GM19193 (cell line): ENCODE data around the gene AGAP1.

ENCODE experiments used
- POLR2A ChIP-seq: IDR thresholded peaks from 4 replicates; pipeline ENCODE4 v1.6.1; 2011; ENCODE audit not compliant: insufficient read depth, insufficient read length; ENCODE audit errors: extremely low read depth

Gene AGAP1

DNA sequence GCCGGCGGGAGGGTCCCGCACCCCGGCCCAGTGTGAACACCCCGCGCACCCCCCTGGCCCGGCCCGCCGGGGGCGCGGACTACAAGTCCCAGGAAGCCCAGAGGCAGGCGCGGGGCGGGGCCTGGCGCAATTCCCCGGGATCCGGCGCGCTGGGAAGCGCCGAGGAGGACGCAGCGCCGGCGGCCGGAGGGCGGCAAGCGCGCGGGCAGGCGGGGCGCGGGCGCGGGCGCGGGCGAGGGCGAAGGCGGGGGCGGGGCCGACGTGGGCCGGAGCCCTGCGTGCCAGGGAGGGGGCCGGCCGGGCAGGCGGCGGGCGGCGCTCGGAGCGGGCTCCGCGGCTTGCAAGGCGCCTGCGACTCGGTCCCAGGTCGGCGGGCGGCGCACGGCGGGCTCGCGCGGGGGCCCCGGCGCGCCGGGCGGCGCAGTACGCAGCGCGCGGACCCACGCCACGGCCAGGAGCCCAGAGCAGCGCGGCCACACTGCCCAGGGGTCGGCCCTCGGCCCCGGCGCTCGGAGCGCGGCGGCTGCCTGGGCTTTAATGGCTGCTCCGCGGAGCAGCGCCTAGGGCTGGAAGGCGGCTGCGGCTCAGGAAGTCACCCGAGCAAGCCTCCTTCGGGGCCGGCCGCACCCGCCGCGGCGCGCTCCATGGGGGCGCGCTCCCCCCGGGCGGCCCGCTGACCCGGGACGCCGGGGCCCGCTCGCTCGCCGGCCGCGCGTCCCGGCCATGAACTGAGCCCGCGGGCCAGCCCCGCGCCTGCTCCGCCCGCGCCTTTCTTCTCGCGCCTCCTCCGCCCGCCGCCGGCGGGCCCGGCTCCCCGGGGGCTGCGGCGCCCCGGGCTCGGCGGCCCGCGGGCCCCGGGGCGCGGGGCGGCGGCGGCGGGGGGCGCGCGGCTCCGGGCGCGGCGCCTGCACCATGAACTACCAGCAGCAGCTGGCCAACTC lies at the start of gene AGAP1:
Gene AGAP1 (plus strand): TSS at position 269 of the 941 bp plus-strand sequence.
- TF ChIP-seq POLR2A, result no peak

DNA sequence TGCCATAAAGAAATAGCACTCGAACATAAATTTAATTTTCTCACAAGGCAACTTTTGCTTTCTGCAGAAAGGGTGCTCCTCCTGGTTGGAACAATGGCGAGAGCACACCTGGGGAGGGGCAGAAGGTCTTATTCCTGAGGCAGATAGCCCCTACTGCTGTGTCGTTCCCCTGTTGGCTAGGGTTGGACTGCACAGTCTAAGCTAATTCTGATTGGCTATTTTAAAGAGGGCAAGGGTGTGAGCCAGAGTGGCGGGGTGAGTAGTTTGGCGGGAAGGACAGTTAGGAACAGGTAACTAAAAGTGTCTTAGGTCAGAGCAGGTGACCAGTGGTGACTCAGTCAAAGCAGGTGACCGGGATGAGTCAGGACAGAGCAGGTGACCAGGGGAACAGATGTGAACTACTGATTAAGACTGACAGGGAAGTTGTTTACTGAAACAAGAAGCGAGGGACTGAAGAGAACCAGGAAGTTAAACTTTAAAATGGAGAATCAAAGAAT lies 49.7 kb upstream of the AGAP1 start:
- TF ChIP-seq POLR2A, result no peak

DNA sequence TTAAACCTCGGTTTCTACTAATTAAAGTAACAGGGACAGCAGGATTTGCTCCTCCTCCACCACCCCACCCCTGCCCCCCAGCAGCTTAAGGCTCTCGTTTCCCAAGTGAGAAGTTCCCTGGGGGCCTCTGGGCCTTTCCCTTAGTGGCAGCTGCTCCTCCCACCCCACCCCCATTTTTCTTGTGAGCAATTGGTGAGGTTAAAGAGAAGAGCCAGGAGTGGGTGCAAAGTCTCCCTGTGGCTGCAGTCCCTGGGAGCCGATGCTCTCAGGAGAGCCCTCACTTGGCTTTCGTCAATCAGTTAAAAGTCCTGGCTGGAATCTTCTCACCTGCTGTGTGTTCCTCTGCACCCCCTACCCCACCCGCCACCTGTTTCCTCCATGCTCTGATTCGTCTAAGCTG lies 48.7 kb upstream of the AGAP1 start:
- TF ChIP-seq POLR2A, result no peak

DNA sequence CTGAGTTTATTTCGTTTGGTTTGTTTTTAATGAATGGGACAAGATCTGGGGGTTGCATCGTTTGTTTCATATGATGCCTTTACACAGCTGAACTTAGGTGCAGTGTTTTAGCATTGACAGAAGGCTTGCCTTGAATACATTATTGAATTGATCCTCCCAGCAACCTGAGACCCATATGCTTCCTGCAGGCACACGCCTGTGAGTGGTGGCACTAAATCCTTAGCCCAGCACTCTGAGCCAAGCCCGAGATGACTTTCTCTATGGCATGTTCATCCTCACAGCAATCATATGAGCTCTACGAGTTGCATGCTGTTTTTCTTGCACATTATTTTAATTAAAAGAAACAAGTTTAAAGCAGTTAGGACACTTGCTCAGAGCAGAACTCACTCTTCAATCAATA lies 47.8 kb upstream of the AGAP1 start:
- TF ChIP-seq POLR2A, result no peak

DNA sequence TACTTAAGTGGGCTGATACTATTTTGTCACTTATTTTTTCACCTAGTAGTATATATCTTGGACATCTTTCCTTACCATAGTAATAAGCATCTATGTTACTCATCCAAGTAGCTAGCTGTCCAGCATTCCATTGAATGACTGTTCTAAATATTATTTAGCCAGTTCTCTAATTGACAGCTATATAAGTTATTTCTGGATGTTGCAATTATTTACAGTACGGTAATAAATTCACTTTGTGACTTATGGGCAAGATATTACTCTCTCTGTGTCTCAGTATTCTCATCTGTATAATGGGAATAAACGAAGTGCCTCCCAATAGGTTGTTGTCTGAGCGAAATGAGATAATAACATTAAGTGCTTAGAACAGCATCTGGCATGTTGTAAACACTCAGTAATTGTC lies 46.6 kb upstream of the AGAP1 start:
- no peak for TF ChIP-seq POLR2A

DNA sequence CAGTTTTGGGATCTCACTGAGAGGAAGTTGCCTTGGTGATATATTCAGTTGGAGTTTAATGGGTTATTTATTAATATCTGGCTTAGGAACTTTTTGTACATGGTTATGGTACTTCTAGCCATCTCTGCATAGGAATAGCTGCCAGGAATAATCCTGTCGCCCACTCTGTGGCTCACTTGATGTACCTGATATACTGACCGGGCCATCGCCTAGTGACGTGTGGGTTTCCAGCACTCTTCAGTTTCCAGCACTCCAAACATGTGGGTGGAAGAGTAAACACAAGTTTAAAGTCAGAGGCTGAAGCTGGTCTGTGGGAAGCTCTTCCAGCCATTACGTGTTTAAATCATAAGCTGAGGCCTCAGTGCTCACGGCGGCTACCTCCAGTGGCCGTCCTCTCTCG lies 44.3 kb upstream of the AGAP1 start:
- TF ChIP-seq POLR2A, result no peak

DNA sequence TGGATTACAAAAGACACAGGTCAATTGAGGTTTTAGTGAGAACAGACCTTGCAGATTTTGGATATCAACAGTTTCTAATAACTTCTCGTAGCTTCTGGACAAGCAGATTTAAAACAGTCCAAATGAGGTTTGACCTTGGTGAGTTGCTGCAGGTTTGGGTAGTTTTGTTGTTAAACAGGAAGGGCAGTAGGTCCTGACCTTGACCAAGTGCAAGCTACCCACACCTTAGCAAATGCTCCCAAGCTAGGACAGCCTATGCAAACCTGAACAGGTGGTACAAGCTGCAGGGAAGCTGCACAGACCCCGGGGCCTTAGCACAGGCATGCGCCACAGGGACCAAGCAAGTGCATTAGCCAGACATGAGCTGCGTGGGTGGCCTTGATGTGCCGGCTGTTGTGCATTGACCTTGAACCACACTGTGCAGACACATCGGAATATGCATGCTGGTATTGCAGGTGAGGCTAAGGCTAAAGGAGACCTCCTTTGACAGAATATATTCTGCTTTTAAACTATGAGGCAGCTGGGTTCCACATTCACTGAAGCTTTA lies 40.2 kb upstream of the AGAP1 start:
- no peak for TF ChIP-seq POLR2A

DNA sequence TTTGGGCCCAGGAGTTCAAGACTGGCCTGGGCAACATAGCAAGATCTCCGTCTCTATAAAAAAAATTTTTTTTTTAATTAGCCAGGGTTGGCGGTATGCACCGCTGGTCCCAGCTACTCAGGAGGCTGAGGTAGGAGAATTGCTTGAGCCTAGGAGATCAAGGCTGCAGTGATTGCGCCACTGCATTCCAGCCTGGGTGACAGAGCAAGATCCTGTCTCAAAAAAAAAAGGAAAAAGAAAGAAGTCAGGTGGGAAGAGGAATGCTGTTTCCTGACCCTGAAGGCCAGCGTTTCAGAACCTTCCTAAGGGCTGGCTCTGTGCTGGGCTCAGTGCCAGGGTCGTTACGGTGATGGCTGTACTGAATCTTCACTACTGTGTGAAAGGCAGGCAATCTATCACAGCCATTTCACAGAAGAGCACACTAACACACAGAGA lies 35.0 kb upstream of the AGAP1 start:
- no peak for TF ChIP-seq POLR2A

DNA sequence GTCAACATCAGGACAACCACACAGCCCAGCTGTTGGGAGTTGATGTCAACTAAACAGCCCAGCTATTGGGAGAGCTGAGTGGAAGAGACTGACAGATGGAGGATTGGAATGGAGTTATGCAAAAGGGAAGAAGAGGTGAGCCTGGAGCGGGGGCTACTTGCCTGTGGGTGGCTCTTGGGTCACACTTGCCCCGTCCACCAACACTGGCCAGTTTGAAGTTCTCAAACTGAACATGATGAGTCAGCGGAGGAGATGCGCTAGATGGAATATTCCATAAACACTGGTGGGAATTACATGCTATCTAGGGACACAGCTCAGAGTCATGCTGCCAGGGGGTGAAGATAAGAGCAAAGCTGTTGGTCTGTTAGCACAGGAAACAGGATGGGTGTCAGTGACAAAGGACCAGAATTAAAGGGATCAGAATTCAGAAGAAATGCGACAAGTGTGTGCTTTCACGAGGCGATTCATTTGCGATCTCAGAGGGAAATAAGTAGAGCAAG lies 33.2 kb upstream of the AGAP1 start:
- no peak for TF ChIP-seq POLR2A

DNA sequence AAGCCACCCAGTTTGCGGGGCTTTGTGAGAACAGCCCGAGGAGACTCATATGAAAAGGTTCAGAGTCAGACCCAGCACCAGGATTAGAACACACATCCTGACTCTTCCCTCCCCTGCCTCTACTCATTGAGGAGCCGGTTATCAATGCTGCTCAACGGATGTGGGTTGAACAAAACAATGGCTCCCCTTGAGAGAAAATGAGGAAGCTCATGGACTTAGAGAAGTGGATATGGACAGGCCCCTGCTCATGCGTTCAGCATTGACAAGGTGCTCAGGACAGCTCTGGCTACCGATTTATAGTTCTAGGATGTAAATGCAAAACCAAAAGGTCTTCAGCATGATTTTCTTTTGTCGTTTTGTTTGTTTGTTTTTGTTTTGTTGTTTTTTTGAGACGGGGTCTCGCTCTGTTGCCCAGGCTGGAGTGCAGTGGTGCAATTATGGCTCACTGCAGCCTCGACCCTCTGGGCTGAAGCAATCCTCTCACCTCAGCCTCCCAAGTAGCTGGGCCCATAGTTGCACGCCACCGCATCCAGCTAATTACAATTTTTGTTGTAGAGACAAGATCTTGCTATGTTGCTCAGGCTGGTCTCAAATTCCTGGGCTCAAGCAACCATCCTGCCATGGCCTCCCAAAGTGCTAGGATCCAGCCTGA lies 32.0 kb upstream of the AGAP1 start:
- no peak for TF ChIP-seq POLR2A

DNA sequence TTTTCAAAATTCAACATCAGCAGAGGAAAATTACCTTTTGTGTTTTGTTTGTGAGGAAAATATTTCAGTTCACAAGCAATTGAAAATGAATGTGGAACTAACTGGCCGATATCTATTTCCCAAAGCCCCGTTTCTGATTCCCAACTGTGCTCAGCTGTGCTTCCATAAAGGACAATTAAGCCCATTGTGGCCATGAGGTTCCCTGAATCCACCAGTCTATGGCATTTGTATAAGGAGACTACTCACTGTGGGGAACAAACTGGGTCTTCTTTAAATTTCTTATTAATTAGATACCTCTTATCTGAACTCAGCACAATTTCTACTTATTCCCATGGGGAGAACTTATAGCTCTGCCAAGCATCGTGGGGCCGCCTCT lies 31.4 kb upstream of the AGAP1 start:
- no peak for TF ChIP-seq POLR2A

DNA sequence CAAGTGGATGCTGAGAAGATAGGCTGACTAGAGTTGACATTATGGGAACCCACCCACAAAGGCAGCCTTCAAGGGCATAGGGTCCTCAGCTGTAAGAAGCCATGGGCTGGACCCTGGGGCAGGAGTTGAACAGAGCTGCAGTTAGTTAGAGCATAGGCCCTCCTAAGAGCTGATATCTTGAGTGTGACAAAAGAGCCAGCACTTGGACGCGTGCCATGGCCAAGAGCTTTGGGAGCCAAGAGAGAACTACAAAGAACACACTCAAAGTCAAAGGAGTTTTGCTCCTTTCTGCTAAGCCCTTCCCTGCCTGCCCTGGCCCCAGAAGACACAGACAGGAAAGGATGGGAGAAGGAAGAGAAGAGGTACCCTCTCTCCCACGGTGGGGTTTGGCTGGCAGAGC lies 29.9 kb upstream of the AGAP1 start:
- no peak for TF ChIP-seq POLR2A

DNA sequence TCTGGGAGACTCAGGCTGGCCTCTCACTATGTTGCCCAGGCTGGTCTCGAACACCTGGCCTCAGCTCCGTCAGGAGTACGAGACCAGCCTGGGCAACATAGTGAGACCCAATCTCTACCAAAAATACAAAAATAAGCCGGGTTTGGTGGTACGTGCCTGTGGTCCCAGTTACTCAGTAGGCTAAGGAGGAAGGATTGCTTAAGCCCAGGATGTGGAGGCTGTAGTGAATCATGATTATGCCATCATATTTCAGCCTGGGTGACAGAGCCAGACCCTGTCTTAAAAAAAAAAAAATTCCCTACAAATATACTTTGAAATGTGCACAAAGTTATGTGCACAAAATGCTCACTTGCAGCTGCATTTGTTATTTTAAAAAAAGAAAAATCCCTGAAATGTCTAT lies 26.3 kb upstream of the AGAP1 start:
- no peak for TF ChIP-seq POLR2A

DNA sequence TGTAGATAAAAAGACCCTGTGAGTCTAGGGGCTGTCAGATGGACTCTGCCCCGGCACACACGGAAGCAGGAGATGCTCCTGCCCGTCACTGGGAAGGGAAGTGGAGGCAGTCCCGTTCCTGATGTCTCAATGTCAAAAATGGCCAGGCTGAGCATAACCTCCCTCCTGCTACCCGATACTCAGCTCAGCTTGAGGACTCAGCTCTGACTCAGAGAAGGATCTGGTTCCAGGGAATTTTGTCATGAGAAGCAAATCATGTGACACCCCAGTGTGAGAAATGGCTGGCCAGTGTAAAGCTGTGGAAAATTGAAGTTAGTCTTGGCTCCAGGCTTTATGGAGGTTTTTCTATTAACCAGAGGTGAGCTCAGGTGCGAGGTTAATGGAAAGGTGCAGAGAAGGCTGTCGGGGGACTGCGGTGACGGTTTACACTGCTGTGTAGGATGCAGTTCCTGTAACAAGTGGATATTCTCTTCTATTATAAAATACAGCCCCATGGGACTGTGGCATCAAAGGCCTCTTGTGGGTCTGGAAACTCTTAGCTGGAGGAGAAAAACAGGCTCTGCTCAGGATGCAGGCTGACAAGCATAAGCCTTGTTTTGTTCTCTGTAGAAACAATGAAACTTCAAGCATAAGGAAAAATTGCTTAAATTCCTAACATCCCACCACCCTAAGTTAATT lies 24.7 kb upstream of the AGAP1 start:
- no peak for TF ChIP-seq POLR2A
